Ishikawa (cell line): ENCODE data around the gene HS3ST3A1.

Source experiments
- CEBPB ChIP-seq: IDR thresholded peaks from 2 replicates; pipeline ENCODE4 v1.6.1; 2012
- CREB1 ChIP-seq: IDR thresholded peaks from 2 replicates; pipeline ENCODE4 v1.6.1; 2012; ENCODE audit warnings: low read depth
- EP300 ChIP-seq: IDR thresholded peaks from 2 replicates; pipeline ENCODE4 v1.6.1; 2012; ENCODE audit warnings: borderline replicate concordance
- FOXM1 ChIP-seq: IDR thresholded peaks from 2 replicates; pipeline ENCODE4 v1.6.1; 2012; ENCODE audit warnings: low read depth, borderline replicate concordance
- REST ChIP-seq: IDR thresholded peaks from 2 replicates; pipeline ENCODE4 v1.6.1; 2012; ENCODE audit warnings: low read depth, mild to moderate bottlenecking
- TCF12 ChIP-seq: IDR thresholded peaks from 2 replicates; pipeline ENCODE4 v1.6.1; 2012; ENCODE audit warnings: low read depth
- TEAD4 ChIP-seq: IDR thresholded peaks from 2 replicates; pipeline ENCODE4 v1.6.1; 2012
- TF ChIP-seq, protein P1 (sequence below): IDR thresholded peaks from 2 replicates; pipeline ENCODE4 v1.6.1; 2012

DNA sequence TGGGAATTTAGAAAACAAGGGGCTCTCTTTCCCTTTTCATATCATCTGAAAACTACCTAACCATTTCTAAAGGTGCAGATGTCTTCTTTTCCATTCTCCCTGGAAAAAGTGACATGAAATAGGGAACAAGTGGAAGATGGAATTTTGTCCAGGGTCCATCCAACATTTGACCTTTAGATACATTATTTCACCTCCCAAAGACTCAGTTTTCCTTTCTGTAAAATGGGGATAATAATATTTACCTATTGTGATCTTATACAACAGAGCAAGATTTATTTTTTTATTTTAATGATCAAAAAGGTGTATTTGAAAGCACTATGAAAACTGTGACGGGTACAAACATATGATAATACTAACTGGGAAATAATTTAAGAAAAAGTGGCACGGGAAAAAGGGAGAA lies 106.3 kb downstream of the HS3ST3A1 start:
- no peak for TF ChIP-seq FOXM1
- no peak for TF ChIP-seq REST
- TF ChIP-seq EP300, result no peak
- no peak for TF ChIP-seq CREB1
- no peak for TF ChIP-seq TCF12
- no peak for TF ChIP-seq CEBPB
- TF ChIP-seq, protein P1, sequence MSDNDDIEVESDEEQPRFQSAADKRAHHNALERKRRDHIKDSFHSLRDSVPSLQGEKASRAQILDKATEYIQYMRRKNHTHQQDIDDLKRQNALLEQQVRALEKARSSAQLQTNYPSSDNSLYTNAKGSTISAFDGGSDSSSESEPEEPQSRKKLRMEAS, result no peak
- no peak for TF ChIP-seq TEAD4
